ENCODE results near the gene PITPNC1.

PITPNC1 gene

GRCh38 chr17:67366193-67367157 lies 10.6 kb upstream of the PITPNC1 start, which contains the start of gene PSMD12:
PSMD12 (minus strand) TSS chr17:67366577; CDS start chr17:67366519, 58 bp downstream.
- Histone ChIP-seq H3K27ac (peak within 1 kb of the TSS; percentile 67), H3K79me2 (peaks cover 19% of the 10 kb centered on the region), H2AFZ (peak within 1 kb of the TSS; percentile 97), H3K4me2 (ENCODE audit: low read length) (peak within 1 kb of the TSS; percentile 95), H3K27me3 (ENCODE audit: control insufficient read depth, insufficient read depth, low read length) (no peaks in the 10 kb centered on the region), H3K4me1 (peaks cover 7% of the 10 kb centered on the region), H3K9me3 (ENCODE audit: control insufficient read depth, low read length) (no peaks in the 10 kb centered on the region), H3K9ac (peak within 1 kb of the TSS; percentile 40), H3K36me3 (ENCODE audit: control insufficient read depth, insufficient read depth, low read length) (no peaks in the 10 kb centered on the region), H3K4me3 (ENCODE audit: low read depth, low read length) (peak within 1 kb of the TSS; percentile 94)
- no peak for TF ChIP-seq CTCF (IDR thresholded peaks at IDR 0.05)

DNA sequence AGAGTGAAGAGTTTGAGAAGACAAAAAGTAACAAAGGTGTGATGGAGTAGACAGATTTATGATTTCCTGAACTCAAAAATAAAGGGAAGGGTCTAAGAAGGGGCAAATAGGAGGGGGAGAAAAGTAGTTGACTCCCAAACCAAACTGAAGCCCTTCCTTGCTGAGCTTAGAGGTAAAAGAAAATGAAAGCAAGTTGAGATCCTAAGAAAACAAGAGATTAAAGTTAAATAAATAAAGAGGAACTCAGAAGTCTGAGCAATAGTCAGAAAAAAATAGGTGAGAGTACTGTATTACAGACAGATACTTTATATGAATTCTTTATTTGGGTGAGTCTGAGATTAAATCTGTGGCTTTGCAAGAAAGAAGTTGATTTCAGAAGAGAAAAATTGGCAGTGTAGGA lies 7.4 kb upstream of the PITPNC1 start:
- TF ChIP-seq CTCF (IDR thresholded peaks at IDR 0.05) = no peak
- no peak overlapping the region for H3K4me2 ChIP-seq (ENCODE audit: low read length)
- H3K27ac ChIP-seq = no peak overlapping the region
- no peaks in the 10 kb centered on the region for H3K9me3 ChIP-seq (ENCODE audit: control insufficient read depth, low read length)
- H3K9ac ChIP-seq = no peak overlapping the region
- H3K36me3 ChIP-seq (ENCODE audit: control insufficient read depth, insufficient read depth, low read length) = no peaks in the 10 kb centered on the region
- H3K27me3 ChIP-seq (ENCODE audit: control insufficient read depth, insufficient read depth, low read length) = no peaks in the 10 kb centered on the region
- H3K4me3 ChIP-seq (ENCODE audit: low read depth, low read length) = no peak overlapping the region
- H2AFZ ChIP-seq = peak overlapping the region; percentile 25
- H3K79me2 ChIP-seq = peaks cover 13% of the 10 kb centered on the region
- H3K4me1 ChIP-seq = peaks cover 1% of the 10 kb centered on the region

DNA sequence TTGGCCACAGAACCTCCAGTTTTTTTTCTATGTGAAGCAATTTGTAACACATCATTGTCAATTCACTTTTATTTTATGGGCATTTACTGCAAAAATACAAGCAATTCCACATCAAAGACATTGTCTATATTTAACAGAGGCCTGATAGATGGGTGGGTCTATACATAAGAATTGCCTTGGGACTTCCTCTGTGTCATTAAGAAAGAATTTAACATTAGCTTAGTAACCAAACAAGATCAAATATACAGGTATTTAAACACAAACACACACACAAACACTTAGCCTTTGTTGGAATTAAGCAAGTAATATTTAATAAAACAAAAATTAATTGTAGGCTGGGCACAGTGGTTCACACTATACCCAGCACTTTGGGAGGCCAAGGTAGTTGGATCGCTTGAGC lies 4.3 kb upstream of the PITPNC1 start:
- Histone ChIP-seq H3K36me3 (ENCODE audit: control insufficient read depth, insufficient read depth, low read length) (no peaks in the 10 kb centered on the region), H3K79me2 (no peaks in the 10 kb centered on the region), H3K4me3 (ENCODE audit: low read depth, low read length) (no peak overlapping the region), H3K27ac (no peak overlapping the region), H3K9ac (no peak overlapping the region), H3K4me1 (peaks cover 4% of the 10 kb centered on the region), H3K9me3 (ENCODE audit: control insufficient read depth, low read length) (no peaks in the 10 kb centered on the region), H3K4me2 (ENCODE audit: low read length) (no peak overlapping the region), H2AFZ (no peak overlapping the region), H3K27me3 (ENCODE audit: control insufficient read depth, insufficient read depth, low read length) (no peaks in the 10 kb centered on the region)
- TF ChIP-seq CTCF (IDR thresholded peaks at IDR 0.05) = no peak

DNA sequence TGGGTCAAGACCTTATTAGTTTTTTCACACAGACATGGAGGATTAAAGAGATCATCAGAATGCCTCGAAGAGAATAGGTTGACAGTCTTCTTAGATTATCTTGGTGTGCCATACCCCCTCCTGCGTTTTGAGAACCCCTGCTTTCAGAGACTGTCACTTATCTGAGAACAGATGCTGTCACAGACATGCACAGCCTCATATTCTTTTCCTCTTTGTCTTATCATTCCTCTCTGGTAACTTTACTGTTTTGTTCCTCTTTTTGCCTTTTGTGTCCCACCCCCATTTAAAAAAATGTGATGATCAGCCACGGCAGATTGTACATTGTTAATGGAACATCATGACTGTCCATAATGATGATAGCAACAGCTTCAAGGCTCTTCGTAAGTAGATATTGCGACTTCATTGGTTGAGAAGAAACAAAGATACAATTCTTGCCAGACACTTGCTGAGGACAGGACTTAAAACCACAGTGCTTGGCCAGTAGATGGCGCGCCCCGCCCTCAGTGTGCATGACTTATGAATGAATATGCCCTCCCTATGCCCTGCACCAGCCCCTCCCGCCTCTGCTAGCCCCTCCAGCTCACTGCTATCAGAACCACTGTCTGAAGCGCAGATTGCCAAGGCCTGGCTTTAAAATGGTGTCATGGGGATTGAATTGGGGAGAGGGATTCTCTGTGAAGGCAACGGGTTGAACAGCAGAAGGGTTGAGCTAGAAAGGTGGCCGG lies 2.6 kb upstream of the PITPNC1 start:
- peak; percentile 91 for TF ChIP-seq CTCF (IDR thresholded peaks at IDR 0.05)
- Histone ChIP-seq H3K4me2 (ENCODE audit: low read length) (no peak overlapping the region), H3K27me3 (ENCODE audit: control insufficient read depth, insufficient read depth, low read length) (no peaks in the 10 kb centered on the region), H3K4me3 (ENCODE audit: low read depth, low read length) (no peak overlapping the region), H2AFZ (peak overlapping the region; percentile 56), H3K79me2 (no peaks in the 10 kb centered on the region), H3K27ac (no peak overlapping the region), H3K9ac (no peak overlapping the region), H3K4me1 (peaks cover 7% of the 10 kb centered on the region), H3K9me3 (ENCODE audit: control insufficient read depth, low read length) (no peaks in the 10 kb centered on the region), H3K36me3 (ENCODE audit: control insufficient read depth, insufficient read depth, low read length) (no peaks in the 10 kb centered on the region)
